KOPT-K1 (cell line): Measurements from ENCODE around the gene FMN2.

Source experiments
- H3K27ac ChIP-seq: fragments of 200-600 bp; sonication (generic); 2 replicates; pipeline ENCODE4 v1.5.1; 2016; ENCODE audit warnings: antibody characterized with exemption, mild to moderate bottlenecking, low read depth, low read length; ENCODE audit not compliant: poor library complexity, severe bottlenecking
- H3K36me3 ChIP-seq: fragments of 200-600 bp; sonication (generic); 2 replicates; pipeline ENCODE4 v1.5.1; 2017; ENCODE audit warnings: antibody characterized with exemption, mild to moderate bottlenecking, low read length, moderate library complexity; ENCODE audit not compliant: insufficient read depth
- H3K9me3 ChIP-seq: fragments of 200-600 bp; sonication (generic); 2 replicates; pipeline ENCODE4 v1.5.1; 2017; ENCODE audit warnings: antibody characterized with exemption, low read length, mild to moderate bottlenecking; ENCODE audit not compliant: insufficient read depth, poor library complexity, severe bottlenecking

Gene FMN2

GRCh38 chr1:240109920-240110636 lies 18.4 kb downstream of the FMN2 start:
- H3K27ac ChIP-seq, result no peak overlapping the region
- no peaks in the 10 kb centered on the region for H3K9me3 ChIP-seq
- H3K36me3 ChIP-seq, result no peaks in the 10 kb centered on the region

DNA sequence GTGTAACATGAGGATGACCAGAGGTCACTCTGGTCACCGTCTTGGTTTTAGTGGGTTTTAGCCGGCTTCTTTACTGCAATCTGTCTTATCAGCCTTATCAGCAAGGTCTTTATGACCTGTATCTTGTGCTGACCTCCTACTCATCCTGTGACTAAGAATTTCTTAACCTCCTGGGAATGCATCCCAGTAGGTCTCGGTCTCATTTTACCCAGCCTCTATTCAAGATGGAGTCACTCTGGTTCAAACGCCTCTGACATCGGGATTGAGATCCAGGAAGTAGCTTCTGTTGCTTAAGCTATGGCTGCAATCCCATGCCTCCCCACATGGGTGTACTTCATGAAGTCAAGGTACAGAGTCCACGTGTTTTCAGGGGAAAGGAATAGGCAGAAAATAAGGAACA lies 19.9 kb downstream of the FMN2 start:
- no peaks in the 10 kb centered on the region for H3K9me3 ChIP-seq
- H3K27ac ChIP-seq, result no peak overlapping the region
- H3K36me3 ChIP-seq, result no peaks in the 10 kb centered on the region

DNA sequence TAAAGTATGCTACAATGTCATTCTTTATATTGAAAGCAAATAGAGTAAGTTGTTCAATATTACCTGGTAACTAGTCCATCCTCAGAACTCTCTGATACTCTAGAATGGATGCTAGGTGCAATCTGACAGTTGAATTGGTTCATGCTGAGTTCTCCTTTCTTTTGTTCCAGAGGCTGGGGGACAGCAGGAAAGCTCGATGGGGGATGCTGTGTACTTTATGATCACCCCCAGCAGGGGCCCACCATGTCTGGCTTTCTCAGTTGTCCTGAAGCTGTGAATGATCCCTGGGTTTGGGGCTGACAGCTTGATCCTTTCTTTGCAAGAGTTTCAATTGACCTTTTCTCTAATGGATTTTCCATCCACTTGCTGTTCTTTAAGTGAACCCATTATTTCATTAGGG lies 22.5 kb downstream of the FMN2 start:
- Histone ChIP-seq H3K27ac (no peak overlapping the region), H3K9me3 (no peaks in the 10 kb centered on the region), H3K36me3 (no peaks in the 10 kb centered on the region)

DNA sequence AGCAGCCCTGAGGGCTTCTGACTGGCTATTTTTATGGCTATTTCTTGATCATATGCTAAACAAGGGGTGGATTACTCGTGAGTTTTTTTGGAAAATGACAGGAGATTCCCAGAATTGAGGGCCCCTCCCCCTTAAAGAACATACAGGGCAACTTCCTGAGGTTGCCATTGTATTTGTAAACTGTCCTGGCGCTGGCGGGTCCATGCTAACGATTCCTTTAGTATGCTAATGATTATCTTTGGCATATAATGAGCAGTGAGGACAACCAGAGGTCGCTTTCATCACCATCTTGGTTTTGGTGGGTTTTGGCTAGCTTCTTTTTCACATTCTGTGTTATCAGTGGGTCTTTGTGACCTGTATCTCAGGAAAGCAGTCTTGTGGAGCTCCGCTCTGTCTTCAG lies 24.1 kb downstream of the FMN2 start:
- Histone ChIP-seq H3K27ac (no peak overlapping the region), H3K9me3 (no peaks in the 10 kb centered on the region), H3K36me3 (no peaks in the 10 kb centered on the region)

DNA sequence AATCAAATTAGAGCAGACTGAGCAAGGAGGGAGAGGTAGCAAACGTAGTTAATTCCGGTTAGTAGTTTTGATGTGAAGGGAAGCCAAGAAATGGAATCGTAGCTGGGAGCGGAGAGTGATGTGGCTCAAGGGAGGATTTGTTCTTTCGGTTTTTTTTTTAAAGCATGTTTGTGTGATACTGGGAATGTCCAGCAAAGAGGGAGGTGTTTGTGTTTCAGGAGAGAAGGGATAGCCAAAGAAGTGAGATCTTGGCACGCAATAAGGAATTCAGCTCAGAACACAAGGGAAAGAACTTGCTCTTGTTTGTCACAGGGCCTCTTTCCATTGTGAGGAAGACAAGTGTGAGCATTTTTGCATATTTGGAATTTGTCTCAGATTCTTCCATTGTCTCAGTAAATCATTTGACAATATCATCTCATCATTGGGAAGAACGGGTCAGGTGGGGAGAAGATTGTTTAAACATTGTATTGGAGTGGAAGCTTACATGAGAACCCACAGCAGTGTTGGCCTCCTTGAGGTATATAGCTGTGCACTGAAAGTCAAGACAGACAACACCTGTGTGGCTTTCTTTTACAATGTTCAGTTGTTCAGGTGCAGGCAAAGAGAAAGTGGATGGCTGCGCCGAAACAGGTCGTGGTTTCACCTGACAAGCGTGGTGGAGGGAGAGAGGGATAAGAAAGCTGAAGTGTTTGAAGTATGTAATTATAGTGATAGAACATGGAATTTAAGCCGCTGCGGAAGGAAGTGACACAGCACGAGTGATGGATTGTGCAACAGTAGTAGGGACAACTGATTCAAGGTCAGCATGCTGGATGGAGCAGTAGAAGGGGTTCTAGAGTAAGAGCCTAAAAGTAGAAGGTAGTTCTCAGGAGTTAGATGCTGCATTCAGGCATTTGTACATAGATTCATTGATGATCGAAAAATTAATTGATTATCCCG lies 25.4 kb downstream of the FMN2 start:
- H3K36me3 ChIP-seq, result no peaks in the 10 kb centered on the region
- H3K9me3 ChIP-seq, result no peaks in the 10 kb centered on the region
- H3K27ac ChIP-seq, result no peak overlapping the region

DNA sequence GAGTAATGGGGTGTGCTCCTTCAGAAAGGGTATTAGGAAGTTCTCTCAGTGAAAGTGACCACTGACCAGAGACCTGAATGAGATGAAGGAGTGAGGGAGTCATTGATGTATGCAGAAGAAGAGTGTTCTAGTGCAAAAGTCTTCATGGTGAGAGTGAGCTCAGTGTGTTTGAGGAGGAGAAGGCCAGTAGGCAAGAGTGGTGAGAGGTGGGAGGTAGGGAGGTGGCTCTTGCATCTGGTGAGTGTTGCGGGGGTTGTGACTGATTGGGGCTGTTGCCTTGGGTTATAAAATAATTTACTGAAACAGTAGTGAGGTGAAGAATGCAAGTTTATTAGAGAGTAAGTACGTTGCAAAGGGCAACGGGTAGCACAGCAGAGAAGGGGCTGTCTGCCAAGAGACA lies 26.2 kb downstream of the FMN2 start:
- H3K27ac ChIP-seq, result no peak overlapping the region
- no peaks in the 10 kb centered on the region for H3K9me3 ChIP-seq
- no peaks in the 10 kb centered on the region for H3K36me3 ChIP-seq

GRCh38 chr1:240122639-240123613 lies 31.2 kb downstream of the FMN2 start:
- Histone ChIP-seq H3K27ac (no peak overlapping the region), H3K9me3 (no peaks in the 10 kb centered on the region), H3K36me3 (no peaks in the 10 kb centered on the region)

GRCh38 chr1:240126821-240127220 lies 35.1 kb downstream of the FMN2 start:
- Histone ChIP-seq H3K36me3 (no peaks in the 10 kb centered on the region), H3K27ac (no peak overlapping the region), H3K9me3 (no peaks in the 10 kb centered on the region)

- H3K36me3 ChIP-seq, result no peaks in the 10 kb centered on the region
- H3K27ac ChIP-seq, result no peak overlapping the region
- no peaks in the 10 kb centered on the region for H3K9me3 ChIP-seq
Observed at GRCh38 chr1:240128366-240128765, 36.7 kb downstream of the FMN2 start.

- H3K9me3 ChIP-seq, result no peaks in the 10 kb centered on the region
- no peaks in the 10 kb centered on the region for H3K36me3 ChIP-seq
- H3K27ac ChIP-seq, result no peak overlapping the region
Observed at GRCh38 chr1:240134113-240134512, 42.4 kb downstream of the FMN2 start.

DNA sequence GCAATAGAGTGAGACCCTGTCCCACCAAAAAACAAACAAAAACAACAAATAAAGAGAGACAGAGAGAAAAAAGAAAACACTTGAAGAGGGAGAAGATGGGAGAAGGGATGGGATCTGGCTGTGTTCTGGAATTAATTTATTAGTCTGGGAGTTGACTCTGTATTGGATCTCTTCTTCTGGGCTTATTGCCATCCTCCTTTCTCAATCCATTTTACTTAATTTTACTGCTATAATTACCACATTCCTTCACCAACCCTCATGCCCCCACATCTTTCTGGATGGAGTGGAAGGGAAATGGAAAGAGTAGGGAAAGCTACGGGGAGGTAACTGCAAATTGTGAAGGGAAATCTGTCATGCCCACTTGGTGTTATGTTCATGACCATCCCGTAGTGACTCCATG lies 42.9 kb downstream of the FMN2 start:
- H3K27ac ChIP-seq, result no peak overlapping the region

GRCh38 chr1:240136402-240136801 lies 44.7 kb downstream of the FMN2 start:
- Histone ChIP-seq H3K9me3 (no peaks in the 10 kb centered on the region), H3K36me3 (no peaks in the 10 kb centered on the region), H3K27ac (no peak overlapping the region)

More for the DNA sequence above, 42.9 kb downstream of the FMN2 start:
- no peaks in the 10 kb centered on the region for H3K9me3 ChIP-seq
- H3K36me3 ChIP-seq, result no peaks in the 10 kb centered on the region

GRCh38 chr1:240138867-240139266 lies 47.2 kb downstream of the FMN2 start:
- Histone ChIP-seq H3K9me3 (no peaks in the 10 kb centered on the region), H3K27ac (no peak overlapping the region), H3K36me3 (no peaks in the 10 kb centered on the region)

DNA sequence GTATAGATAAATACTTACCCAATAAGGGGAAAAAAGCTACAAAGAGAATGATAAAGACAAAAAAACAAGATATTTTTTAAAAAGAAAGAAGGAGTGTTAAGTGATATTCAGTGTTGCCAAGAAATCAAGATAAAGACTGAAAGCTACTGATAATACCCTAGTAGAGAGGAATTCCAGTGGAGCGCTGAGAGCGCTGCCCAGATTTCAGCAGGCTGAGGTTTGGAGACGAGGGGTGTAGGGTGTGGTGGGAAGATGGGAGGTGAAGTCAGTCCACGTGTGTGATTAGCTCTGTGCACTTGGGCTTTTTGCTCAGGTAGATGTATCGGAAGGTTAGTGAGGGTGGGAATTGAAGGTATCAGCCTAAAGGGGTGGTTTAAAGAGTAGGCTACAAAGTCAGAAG lies 47.8 kb downstream of the FMN2 start:
- no peak overlapping the region for H3K27ac ChIP-seq
- no peaks in the 10 kb centered on the region for H3K9me3 ChIP-seq
- H3K36me3 ChIP-seq, result no peaks in the 10 kb centered on the region

DNA sequence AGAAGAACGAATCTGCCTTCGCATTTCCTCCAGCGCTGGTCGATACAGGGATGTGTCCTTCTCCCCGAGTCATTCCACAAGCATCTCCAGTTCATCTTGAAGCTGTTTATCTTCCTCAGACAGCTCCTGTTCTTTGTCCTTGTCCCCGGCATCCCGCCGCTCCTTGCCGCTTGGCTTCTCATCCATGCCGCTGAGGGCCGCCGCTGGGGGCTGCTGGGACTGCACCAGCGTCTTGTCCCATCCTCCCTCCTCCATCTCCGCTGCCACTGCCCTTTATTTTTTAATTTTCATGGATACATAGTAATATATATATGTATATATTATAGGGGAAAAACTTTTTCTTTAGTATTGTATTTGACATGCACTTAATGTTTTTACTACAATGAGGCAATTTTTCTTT lies 53.4 kb downstream of the FMN2 start:
- Histone ChIP-seq H3K27ac (no peak overlapping the region), H3K36me3 (no peaks in the 10 kb centered on the region), H3K9me3 (no peaks in the 10 kb centered on the region)
